Stimulated activated CD8-positive, alpha-beta memory T cell treated with anti-CD3 and anti-CD28 coated beads, Interleukin-7, amount 100 ng/mL, for 24 hours (primary cell): ENCODE data around the gene KIAA0040.

Source experiments
- DNase-seq: peaks from one replicate; pipeline ENCODE4 v3.0.0-alpha.2; 2020; ENCODE audit warnings: low read depth

The KIAA0040 gene

DNA sequence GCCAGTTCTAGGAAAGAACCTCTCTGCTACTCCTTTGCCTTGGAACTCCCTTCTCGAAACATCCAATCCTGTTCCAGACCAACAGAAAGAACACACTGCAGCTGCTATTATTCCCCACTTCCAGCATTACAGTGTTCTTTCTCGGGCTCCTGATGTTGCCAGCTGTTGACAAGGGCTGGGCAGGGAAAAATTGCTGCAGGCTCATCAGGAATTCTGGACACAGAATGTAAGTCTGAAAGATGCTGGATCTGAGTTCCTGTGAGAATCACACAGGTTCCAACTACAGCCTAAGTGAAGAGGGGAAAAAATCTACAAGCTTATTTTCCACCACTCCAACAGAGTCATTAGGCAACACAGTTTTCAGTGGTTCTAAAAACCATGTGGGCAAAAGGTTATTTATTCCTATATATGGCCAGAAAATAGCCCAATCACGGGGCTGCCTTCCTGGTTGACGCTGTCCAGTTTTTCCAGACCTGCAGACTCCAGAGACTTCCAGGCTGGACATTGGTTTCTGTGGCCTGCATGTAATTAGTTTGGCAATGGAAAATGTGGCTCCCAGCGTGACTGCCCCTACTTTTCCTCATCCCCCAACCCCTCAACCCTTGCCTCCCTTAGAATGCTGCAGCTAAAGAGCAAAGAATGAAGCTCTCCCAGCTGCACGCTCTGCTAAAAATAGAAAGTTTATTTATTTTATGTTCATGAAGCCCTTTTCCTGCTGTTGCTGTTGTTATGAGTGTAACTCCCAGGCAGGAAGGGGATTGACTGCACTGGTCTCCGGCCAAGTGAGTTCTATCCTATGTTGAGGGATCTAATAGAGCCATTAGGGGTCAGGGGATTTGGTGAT, 8.3 kb upstream of the KIAA0040 start:
- DNase-seq = no peak

DNA sequence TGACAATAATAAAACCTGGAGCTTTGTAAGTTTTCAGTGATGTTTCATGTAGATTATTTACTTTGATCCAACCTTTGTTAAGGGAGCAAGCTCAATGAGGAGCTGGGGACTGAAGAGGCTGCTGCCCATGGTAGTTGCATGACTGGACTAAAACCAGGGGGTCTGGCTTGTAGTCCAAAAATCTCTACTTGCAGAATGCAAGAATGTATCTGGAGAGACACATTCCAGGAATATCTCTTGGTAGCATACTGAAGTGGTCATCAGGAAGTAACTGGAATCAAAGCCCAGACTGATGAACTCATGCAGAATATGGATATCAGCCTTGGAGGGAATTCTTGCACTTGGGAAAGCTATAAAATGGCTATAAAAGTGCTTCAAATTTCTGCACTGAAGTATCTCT, 5.8 kb upstream of the KIAA0040 start:
- no peak for DNase-seq

DNA sequence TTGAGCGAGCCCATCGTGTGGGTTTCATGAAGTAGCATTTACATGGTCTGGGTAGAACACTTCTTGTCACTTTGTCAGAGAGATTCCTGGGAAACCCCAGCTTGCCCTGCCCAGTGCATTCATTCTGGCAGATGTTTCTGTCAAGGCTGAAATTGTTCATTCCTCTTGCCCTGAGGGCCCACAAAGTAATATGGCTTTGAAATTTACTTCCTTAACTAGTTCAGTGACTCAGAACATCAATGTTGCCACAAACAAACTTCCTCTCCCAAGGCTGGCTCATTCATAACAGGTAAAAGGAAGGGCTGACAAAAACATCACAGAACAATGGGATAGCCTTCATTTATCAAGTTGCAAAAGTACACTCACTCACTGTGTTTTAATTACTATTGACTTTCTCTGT, 5.0 kb upstream of the KIAA0040 start:
- DNase-seq = no peak

DNA sequence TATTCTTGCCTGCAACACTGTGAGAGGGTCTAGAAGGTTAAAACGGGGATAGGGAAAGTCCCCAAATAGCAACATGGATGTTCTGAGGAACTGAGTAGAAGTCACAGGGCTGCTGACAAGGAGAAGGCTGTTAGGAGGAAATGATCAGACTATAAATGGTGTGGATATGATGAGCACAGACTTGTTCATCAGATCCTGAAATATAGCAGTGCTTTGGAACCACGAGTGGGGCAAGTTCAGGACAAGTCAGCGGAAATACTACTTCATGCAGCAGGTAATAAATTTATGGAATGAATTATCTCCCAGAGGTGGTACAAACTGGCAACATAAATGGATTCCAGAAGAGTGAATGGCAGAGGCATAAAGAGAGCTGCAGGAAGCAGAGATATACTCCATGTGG, 3.2 kb upstream of the KIAA0040 start:
- DNase-seq = no peak

DNA sequence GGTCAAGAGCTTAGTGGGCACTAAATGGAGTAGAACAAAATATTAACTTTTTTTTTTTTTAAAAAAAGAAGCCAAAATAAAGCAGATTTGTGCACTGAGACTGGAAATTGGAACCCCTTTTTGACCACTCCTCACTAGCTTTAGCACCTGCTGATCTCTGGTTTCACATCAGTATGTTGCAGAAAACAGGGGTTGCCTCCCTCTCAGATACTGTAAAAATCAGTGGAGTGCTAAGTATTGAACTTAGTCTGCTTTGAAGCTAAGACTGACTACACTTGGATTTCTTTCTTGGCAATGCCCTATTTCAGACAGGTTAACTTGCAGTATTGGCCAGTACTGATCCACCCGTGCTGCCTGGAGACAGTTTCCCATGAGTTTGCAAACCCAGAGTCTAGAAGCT, 2.7 kb upstream of the KIAA0040 start:
- DNase-seq = no peak

DNA sequence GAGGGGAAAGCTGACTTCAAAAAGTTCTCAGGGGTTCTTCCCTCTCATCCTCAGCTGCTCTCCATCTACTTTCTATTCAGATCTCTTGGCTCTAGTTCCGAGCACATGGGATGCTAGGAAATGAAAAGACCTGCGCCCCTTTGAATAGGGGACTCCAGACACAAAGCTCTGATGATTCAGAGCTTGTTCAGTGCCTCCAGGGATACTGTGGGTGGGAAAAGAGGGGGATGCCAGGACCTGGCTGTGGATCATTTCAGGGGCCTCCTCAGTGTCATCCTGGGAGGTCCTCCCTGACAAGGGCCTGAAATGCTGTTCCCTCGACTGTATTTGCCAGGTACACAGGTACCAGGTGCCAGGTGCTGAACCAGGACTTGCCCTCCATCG, 943 bp upstream of the KIAA0040 start:
- DNase-seq = no peak

DNA sequence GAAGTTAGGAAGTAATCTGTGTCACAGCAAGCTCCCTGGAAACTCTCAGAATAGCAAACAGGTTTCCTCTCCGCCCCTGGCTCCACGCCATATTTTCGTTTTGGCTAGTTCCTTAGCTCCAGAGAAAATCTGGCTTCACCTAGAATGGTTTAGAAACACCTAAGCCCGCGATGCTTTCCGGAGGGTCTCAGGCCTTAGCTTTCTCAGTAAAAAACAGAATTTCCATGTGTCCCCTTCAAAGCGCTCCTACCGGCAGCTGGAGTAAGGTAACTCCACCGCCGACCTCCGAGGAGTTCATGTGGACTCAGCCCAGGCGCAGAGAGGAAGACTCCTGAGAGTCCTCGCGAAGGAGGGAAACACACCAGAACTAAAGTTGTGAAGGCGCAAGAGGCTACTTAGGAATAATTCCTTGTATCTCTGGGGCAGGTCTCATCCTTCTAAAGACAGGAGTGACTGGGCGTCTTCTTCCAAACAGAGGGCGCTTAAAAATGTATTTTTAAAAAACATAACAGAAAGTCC, 406 bp downstream of the KIAA0040 start:
- DNase-seq = no peak

DNA sequence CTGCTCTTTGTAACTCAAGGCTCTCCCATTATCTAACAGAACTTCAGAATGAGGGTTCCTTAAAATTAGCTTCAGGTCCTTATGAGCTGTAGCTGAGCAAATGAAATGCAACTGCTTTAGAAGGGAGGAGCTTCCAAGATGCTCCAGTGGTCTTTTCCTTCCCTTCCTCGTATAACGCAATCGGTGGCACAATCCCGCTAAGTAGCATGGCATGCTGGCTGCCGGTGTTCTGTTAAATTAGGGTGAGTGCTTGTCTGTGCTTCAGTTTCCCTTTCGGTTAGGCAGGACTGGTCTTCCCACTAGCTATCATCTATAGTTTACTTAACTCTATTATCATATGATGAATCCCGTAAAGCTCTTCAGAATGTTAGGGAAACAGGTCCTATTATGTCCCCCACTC, 917 bp downstream of the KIAA0040 start:
- no peak for DNase-seq

DNA sequence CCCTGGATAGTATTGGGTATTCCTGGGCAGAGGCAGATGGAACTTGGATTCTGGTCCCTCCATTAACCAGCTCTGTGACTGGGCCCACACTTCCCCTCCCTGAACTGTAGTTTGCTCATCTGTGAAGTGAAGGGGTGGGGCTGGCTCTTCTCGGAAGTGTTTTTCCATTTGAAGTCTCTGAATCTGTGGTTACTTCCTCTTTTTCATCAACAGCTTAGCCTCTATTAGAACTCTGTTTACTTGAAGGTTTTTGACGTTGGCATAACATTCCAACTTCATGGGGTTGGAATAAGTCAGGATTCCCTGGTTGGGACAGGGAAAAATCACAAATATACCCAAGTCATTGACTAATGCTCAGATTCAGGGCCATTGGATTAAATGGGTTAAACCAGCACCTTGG, 3.6 kb downstream of the KIAA0040 start:
- DNase-seq = no peak

DNA sequence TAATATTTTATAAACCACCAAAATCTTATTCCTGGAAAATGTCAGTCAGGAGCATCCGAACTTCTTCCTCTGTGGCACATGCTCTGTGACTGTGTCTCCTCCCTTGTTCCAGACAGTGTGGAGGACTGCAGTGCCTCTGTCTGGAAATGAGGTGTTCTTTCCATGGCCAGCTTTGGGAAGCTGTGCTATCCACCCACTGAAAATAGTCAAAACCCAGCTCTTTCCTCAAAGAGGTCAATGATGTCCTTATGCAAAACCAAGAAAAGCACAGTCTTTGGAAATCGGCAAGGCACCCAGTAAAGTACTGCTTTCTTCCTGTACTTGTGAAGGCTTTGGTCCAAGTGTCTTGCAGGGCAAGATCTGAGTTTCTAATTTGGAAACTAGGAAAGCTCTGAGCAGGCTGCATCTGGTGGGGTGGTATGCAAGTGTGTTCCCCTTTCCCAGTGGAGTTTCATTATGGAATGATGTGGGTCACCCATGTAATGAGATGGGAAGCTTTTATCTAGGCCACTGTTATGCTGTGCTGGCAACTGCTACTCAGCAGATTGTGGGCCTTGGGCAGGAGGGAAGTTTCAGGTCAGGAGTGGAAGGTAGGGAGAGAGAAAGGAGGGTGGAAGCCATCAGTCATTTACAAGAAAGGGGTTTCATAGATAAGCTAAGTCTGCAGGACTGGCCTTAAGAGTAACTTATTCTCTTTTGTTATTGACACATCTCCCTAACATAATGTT, 6.0 kb downstream of the KIAA0040 start:
- no peak for DNase-seq

DNA sequence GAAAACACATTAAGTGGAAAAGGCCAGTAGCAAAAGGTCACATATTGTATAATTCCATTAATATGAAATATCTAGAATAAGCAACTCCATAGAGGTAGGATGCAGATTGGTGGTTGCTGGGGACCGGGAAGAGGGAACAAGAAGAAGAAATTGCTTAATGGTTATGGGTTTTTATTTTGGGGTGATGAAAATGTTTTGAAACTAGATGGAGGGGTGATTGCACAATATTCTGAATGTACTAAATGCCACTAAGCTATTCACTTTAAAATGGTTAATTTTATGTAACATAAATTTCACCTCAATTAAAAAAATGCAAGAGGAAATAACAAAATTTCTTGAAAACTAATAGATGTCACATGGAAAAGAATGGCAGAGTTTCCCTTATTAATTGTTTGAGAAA, 6.7 kb downstream of the KIAA0040 start:
- DNase-seq = no peak

DNA sequence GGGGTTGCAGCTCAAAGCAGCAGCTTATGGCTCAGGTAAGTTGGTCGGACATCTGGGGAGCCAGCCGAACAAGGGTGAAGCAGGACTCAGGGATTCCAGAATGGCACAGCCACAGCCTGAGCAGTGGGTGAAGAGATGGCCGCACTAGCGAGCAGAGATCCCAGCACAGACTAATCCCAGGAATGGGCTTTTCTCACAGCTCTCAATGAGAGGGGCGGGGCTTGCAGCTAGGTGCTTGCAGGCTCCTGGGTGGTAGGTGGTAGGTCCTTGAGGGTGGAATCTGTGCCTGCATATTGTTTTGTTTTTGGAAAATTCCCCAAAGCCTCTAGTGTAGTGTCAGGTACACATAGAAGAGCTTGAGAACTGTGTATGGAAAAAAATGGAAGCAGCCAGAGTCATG, 9.0 kb downstream of the KIAA0040 start:
- DNase-seq = no peak

DNA sequence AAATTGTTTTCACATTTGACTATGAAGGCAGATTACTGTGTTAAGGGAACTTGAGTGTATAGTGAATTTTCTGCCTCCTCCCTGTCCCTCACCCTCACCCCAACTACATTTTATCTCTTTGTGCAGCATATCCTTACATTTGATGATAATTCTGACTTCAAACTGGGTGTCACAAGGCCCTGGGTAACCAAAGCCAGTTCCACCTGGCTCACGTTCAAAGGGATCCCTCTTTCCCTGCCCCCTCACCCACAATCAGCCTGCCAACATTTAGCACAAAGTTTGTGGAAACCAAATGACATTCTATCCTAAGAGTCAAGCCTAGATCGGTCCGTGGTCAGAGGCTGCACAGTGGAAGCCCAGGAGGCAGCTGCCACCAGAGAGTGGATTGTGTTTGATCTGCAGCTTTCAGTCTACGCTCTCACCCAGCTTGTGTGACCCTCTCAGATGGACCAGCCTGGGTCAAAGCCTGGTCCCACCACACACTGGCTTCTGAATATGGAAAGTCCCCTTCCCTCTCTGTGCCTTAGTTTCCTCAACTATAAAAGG, 10.3 kb downstream of the KIAA0040 start:
- no peak for DNase-seq

DNA sequence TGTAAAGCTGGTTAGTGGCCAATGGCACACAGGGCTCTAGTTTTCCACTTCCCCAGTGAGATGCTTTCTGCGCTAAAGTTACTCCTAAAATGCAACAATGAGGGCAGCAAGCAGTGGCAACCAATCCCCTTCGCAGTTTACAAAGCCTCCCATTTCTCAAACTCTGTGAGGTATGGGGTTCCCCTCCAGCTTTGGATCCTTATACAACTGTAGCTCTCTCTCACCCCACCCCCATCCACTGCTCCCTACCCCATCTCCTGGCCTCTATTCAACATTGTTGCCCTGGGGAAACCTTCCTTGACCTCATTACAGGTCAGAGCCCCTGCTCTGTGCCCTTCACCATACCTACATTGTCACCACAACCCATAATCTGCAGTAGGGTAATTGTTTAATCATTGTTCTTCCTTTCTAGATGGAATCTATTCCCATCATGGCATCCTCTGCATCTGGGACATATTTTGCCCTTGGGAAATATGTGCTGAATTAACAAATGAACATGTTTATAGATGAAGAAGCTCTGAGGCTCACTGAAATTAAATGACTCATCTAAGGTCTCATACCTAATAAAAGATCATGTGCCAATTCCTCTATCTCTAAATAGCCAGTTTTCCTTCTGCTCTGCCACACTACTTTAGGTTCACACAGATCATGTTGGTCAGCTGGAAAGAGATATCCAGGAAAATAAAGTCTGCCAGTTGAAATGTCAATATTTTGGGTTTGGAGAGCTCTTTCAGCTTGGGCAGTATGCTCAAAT, 12.6 kb downstream of the KIAA0040 start:
- DNase-seq = no peak

DNA sequence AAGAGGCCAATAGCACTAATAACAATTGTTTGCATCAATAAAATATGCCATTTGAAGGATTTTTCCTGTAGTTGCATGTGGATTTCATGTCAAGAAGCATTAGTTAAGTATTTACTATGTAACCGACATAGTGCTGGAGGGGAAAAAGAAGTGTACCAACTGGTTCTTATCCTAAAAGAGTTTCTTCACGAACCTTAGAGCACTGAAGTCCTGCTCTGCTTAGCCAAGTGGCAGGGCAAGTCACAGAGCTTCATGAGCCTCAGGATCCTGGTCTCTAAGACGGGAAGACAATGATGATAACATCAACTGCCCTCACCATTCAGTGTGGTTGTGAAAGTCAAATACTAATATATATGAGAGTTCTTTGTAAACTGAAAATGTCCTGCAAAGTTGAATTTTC, 14.1 kb downstream of the KIAA0040 start:
- DNase-seq = no peak

DNA sequence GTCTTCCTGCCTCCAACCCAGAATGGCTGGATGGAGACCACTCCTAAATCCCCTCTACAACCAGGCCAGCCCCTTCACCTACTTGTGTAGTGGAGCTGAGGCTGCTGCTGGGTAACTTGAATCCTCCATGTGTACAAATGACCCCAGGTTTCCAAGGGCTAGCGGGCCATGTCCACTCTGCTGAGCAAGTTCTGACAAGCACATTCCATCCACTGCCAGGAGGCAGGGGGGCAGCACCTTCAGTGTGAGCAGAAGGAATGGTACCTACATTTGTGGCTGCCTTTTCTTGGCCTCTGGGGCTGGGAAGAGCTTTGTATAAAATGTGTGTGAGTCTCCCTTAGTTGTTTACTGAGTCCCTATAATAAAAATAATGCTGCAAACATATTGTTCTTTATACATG, 14.5 kb downstream of the KIAA0040 start:
- no peak for DNase-seq

DNA sequence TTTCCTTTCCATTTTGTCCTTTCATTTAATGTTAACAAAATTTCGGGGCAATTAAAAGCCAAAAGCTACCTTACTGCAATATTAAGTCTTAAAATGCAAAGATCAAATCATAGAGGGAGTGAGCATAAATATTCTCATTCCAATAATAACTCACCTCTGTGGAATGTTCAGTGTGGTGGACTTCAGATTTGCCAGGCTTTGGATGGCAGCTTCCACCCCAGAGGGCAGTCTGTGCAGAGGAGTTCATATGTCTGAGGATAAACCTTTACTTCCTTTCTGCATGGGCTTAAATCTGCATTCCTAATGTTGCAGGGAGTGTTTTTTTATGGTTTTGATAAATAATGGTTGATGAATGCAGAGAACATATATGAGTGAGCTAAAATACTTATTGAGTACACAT, 16.3 kb downstream of the KIAA0040 start:
- DNase-seq = no peak

DNA sequence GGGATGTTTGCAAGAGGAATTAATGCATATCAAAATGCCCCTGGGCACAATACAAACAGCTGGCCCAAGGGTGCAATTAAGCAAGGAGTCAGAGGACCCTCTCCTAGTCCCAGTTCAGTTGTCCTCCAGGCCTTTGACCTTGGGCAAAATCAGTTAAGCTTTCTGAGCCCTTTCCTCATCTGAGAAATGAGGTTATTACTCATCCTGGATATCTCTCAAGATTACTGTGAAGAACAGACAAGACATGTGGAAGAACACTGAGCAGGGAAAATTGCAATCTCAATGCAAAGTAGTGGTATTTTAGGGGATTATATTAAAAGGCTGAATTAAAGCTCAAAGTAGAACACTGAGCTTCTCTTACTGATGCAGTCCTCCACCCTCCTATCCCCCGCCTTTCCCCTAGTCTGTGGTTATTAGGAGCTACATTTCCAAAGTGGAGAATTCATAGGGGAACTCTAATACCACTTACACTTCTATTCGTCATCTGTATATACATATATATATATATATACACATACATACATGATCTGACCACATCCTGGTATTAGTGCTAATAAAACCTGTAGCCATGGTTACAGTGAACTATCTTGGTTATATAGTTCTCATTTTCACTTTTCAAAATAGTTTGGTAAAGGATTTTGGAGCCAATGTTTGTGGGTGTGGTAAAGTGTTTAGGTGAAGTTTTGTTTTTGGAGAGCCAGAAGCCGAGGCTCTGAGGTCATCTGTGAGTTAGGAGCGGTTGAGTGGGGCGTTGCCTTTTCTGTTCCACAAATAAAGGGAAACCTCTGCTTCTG, 18.1 kb downstream of the KIAA0040 start:
- no peak for DNase-seq

DNA sequence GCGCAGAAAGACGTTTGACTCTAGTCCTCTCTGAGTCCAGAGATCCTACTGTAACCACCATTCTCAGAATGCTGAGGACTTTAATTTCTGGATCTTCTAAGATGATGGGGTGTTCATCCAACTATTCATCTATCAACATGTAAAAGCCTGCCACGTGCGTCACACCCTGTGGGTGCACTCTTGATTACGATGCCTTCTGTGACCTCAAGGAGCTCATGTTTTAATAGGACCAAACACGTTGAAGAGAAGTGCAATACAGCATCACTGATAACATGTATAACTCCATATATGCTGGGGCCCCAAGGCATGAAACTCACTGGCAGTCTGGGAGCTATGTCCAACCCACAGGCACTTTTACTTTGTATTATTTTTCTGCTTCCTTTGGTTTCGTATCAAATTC, 19.0 kb downstream of the KIAA0040 start:
- no peak for DNase-seq

DNA sequence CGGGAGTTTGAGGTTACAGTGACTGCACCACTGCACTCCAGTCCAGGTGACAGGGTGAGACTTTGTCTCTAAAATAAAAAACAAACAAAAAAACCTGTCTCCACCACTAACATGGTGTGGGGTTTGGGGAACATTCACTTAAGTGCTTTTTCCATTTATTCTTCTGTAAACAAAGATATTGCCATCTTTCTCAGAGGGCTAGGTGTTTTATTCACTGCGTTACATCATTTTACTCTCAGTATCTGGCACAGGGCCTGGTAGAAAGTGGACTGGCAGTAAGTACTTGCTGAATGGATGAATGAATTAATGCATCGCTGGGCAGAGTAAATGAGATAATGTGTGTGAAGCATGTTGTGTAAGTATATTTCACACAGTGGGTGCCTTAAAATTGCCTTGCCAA, 20.1 kb downstream of the KIAA0040 start:
- no peak for DNase-seq

DNA sequence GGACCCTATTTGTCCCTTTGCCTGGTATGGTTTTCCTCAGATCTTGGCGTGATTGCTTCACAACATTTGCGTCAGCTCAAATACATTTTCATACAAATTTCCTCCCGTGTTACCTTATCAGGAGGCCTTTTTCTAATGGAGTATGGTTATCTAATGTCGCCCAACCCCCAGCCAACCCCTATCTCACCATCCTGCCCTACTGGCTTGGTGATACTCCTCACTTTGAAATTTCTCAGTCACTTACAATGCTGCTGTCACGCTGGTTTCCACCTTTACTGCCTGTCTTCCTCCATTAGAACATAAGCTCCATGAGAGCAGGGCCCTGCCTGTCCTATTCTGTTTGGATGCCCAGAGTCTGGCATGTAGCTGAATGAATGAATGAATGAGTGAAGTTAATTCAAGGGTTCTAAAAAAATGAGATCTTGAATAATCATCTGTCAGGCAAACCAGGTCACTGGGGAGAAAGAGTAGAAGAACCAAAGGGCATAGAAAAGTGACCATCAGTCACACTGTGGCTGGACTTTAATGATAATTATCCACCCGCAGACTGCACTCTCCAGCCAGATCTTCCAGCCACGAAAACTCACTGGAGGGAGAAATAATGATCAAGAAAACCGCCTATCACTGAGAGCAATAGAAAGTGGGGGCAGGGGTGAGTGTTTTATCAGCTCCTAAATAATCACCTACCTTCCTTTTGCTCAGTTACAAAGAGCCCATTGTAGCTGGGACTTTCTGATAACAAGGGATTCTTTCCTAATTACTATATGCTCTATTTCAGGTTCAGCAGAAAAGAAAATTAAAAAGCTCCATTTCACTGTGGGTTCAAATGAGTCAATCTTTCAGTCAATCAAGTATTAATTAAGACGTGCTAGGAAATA, 21.3 kb downstream of the KIAA0040 start:
- DNase-seq = no peak
